HG02571 (cell line): ENCODE data around the gene LMX1B.

Experiments
- ATAC-seq: cut with Tn5 transposase; IDR thresholded peaks from one replicate; pipeline ENCODE4 v1.9.1; 2021; ENCODE audit warnings: mild to moderate bottlenecking, moderate library complexity; ENCODE audit not compliant: unreplicated experiment

LMX1B gene

GRCh38 chr9:126630458-126631237 is 16.9 kb downstream of the LMX1B start:
- ATAC-seq, result no peak

GRCh38 chr9:126631254-126631653 is 17.5 kb downstream of the LMX1B start:
- no peak for ATAC-seq

- ATAC-seq, result no peak
These were observed 20.3 kb downstream of the LMX1B start for GRCh38 chr9:126633881-126634558.

GRCh38 chr9:126635061-126635460 is 21.3 kb downstream of the LMX1B start:
- no peak for ATAC-seq

- no peak for ATAC-seq
These were observed 22.1 kb downstream of the LMX1B start for GRCh38 chr9:126635661-126636439.

- no peak for ATAC-seq
These were observed 23.5 kb downstream of the LMX1B start for GRCh38 chr9:126636983-126637798.

- no peak for ATAC-seq
These were observed 24.9 kb downstream of the LMX1B start for GRCh38 chr9:126638571-126639132.

- no peak for ATAC-seq
These were observed 25.7 kb downstream of the LMX1B start for GRCh38 chr9:126639318-126640000.

- ATAC-seq, result no peak
These were observed 27.6 kb downstream of the LMX1B start for GRCh38 chr9:126641118-126641851.

- ATAC-seq, result no peak
These were observed 28.4 kb downstream of the LMX1B start for GRCh38 chr9:126642010-126642744.

- no peak for ATAC-seq
These were observed 29.1 kb downstream of the LMX1B start for GRCh38 chr9:126642839-126643238.

GRCh38 chr9:126643945-126644527 is 30.3 kb downstream of the LMX1B start:
- ATAC-seq, result no peak

- no peak for ATAC-seq
These were observed 32.4 kb downstream of the LMX1B start for GRCh38 chr9:126646162-126646561.

GRCh38 chr9:126647585-126648411 is 34.1 kb downstream of the LMX1B start:
- no peak for ATAC-seq

GRCh38 chr9:126649477-126649876 is 35.7 kb downstream of the LMX1B start:
- no peak for ATAC-seq

GRCh38 chr9:126650404-126651341 is 36.9 kb downstream of the LMX1B start:
- ATAC-seq, result no peak
